Astrocyte of the cerebellum (primary cell): ENCODE measurements around the gene CYP4F2.
"Not testable (repeated sequence)": the region's sequence is repeated elsewhere in the genome, so short reads cannot be mapped to it uniquely, and the experiment has no call there.

Experiments
- DNase-seq: peaks from one replicate; pipeline ENCODE4 v3.0.0-alpha.2; 2011; ENCODE audit warnings: low read depth
- H3K4me3 ChIP-seq: 2 replicates; pipeline ENCODE4 v1.5.1; 2011; ENCODE audit warnings: mild to moderate bottlenecking, low read depth, low read length, moderate library complexity
- CTCF ChIP-seq: IDR thresholded peaks from 2 replicates; pipeline ENCODE4 v1.5.1; 2012; ENCODE audit warnings: low read length, low read depth, moderate library complexity, mild to moderate bottlenecking; ENCODE audit errors: missing control alignments
- in situ Hi-C: cut with HindIII; loops from 2 replicates; pipeline ENCODE4 v1.10.0; 2017; ENCODE audit warnings: low sequenced_read_pairs

The CYP4F2 gene

DNA sequence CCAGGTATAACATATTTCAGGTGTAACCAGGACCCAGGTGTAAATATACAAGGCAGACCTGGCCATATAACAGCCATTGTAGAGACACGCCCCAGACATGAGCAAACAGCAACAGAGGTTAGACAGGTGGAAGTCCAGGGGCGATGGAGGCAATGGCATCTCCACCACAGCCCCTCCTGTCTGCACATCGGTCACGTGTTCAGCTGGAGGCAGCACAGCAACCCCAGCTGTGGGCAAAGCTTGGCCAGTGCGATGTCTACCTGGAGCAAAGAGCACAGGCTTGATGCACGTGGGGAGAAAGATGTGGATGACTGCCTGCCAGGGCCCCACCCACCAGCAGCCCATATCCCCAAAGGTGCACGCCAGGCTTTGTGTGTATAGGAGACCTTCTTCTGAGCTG lies 4.4 kb downstream of the CYP4F2 start:
- H3K4me3 ChIP-seq, result no peak overlapping the region
- no peak for TF ChIP-seq CTCF
- in situ Hi-C loops, result loop anchor here (5.0 kb wide), 1 partner anchor 251 kb away; the partner anchor contains the start of gene CYP4F3
- no peak for DNase-seq

GRCh38 chr19:15892012-15892411 lies 5.9 kb downstream of the CYP4F2 start:
- no peak overlapping the region for H3K4me3 ChIP-seq
- DNase-seq, result no peak
- in situ Hi-C loops, result loop anchor here (5.0 kb wide), 1 partner anchor 250 kb away; the partner anchor contains the start of gene CYP4F3
- no peak for TF ChIP-seq CTCF

GRCh38 chr19:15891434-15891833 lies 6.4 kb downstream of the CYP4F2 start:
- TF ChIP-seq CTCF, result no peak
- no peak for DNase-seq
- H3K4me3 ChIP-seq, result no peak overlapping the region
- in situ Hi-C loops, result loop anchor here (5.0 kb wide), 1 partner anchor 249 kb away; the partner anchor contains the start of gene CYP4F3

DNA sequence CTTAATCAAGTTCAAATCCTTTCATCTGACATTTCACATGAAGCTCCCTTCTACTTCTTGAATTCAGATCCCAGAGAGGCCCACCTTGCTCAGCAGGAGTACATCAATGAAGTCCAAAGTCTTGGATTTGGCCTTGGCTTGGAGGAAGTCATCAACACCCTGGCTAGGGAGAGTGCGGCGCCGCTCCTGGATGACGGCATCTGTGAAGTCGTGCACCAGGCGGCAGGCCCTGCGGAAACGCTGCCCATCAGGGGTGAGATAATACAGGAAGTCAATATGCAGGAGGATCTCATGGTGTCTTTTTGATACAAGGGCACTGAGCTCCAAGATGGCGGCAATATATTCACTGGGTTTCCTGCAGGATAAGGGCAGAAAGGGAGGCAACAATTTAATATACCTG lies 8.5 kb downstream of the CYP4F2 start:
- H3K4me3 ChIP-seq, DNase-seq, in situ Hi-C loops: not testable (repeated sequence)

- in situ Hi-C loops, result no loop called here
- TF ChIP-seq CTCF, result no peak
Observed at GRCh38 chr19:15885919-15886318, 12.0 kb downstream of the CYP4F2 start.

DNA sequence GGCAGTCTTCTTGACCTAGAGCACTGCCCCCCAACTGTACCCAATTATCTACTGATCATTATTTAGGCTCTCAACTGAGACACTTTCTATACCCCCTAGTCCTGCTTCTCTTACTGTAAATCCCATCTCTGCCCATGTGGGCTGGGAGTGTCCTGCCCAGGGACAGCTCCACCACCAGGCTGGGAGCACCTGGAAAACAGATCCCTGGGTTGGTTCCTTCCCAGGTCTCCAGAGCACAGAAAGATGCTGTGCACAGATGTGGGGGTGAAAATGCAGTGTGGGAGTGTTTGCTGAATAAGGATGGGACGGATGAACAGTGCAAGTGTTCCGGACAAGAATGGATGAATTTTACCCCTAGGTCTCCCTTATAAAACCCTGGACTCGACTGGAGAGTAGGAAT lies 12.7 kb downstream of the CYP4F2 start:
- in situ Hi-C loops, result no loop called here
- H3K4me3 ChIP-seq, result no peak overlapping the region
- no peak for TF ChIP-seq CTCF
- no peak for DNase-seq

More at GRCh38 chr19:15885919-15886318, 12.0 kb downstream of the CYP4F2 start:
- DNase-seq, result no peak
- no peak overlapping the region for H3K4me3 ChIP-seq

DNA sequence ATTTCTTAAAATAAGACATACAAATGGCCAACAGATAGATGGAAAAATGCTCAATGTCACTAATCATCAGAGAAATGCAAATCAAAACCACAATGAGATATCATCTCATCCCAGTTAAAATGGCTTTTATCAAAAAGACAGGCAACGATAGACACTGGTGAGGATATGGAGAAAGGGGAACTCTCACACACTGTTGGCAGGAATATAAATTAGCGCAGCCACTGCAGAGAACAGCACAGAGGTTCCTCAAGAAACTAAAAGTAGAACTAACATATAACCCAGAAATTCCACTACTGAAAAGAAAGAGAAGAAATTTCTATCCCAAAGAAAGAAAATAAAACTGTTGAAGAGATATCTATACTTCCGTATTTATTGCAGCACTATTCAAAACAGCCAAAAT lies 14.5 kb downstream of the CYP4F2 start:
- DNase-seq, H3K4me3 ChIP-seq, in situ Hi-C loops: not testable (repeated sequence)
